Measurements from ENCODE around the gene COP1.
"Not testable (repeated sequence)": the region's sequence is repeated elsewhere in the genome, so short reads cannot be mapped to it uniquely, and the experiment has no call there.

GRCh38 chr1:175983363-175983762, 223.7 kb downstream of the COP1 start:
- TF ChIP-seq, protein P1, sequence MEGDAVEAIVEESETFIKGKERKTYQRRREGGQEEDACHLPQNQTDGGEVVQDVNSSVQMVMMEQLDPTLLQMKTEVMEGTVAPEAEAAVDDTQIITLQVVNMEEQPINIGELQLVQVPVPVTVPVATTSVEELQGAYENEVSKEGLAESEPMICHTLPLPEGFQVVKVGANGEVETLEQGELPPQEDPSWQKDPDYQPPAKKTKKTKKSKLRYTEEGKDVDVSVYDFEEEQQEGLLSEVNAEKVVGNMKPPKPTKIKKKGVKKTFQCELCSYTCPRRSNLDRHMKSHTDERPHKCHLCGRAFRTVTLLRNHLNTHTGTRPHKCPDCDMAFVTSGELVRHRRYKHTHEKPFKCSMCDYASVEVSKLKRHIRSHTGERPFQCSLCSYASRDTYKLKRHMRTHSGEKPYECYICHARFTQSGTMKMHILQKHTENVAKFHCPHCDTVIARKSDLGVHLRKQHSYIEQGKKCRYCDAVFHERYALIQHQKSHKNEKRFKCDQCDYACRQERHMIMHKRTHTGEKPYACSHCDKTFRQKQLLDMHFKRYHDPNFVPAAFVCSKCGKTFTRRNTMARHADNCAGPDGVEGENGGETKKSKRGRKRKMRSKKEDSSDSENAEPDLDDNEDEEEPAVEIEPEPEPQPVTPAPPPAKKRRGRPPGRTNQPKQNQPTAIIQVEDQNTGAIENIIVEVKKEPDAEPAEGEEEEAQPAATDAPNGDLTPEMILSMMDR (IDR thresholded peaks at IDR 0.05): not testable (repeated sequence)
- not testable (repeated sequence) for TF ChIP-seq POLR2A (IDR thresholded peaks at IDR 0.05)

Data from breast epithelium (tissue), 3 donors.